ENCODE results near the gene LAPTM5. TPM values are rescaled to one million over a fixed set of nuclear protein-coding genes. Genes with fewer than 3 reads are reported as not detected.

LAPTM5 gene
- total and polyA plus RNA-seq, 7 donors: 3.0 to 14.5 (median 13.1) TPM

- intact Hi-C loops (cut with DNase I): no loop called here
- Histone ChIP-seq H3K36me3 (ENCODE audit: insufficient read depth in 1 of 2, low read depth in 1 of 2) (no peaks in the 10 kb centered on the region), H3K4me3 (no peak overlapping the region), H3K27me3 (ENCODE audit: insufficient read depth in 3 of 3, low read length in 2 of 3) (no peaks in the 10 kb centered on the region), H3K9me3 (no peaks in the 10 kb centered on the region), H3K4me1 (no peaks in the 10 kb centered on the region), H3K27ac (no peak overlapping the region)
- ATAC-seq (no peak), DNase-seq (no peak)
- WGBS, 3 donors: 83 to 85% (median 85%) methylated on average over 13 to 15 of the region's 15 CpGs
- TF ChIP-seq CTCF (IDR thresholded peaks at IDR 0.05): no peak
Measured at GRCh38 chr1:30740251-30741238, 17.0 kb downstream of the LAPTM5 start.

GRCh38 chr1:30739601-30740000, 18.0 kb downstream of the LAPTM5 start:
- no peak for TF ChIP-seq CTCF (IDR thresholded peaks at IDR 0.05)
- WGBS, 3 donors: 92 to 94% (median 92%) methylated on average over 8 of the region's 8 CpGs
- Histone ChIP-seq H3K27ac (no peak overlapping the region), H3K4me1 (no peaks in the 10 kb centered on the region), H3K4me3 (no peak overlapping the region), H3K27me3 (ENCODE audit: insufficient read depth in 3 of 3, low read length in 2 of 3) (no peaks in the 10 kb centered on the region), H3K36me3 (ENCODE audit: insufficient read depth in 1 of 2, low read depth in 1 of 2) (no peaks in the 10 kb centered on the region), H3K9me3 (no peaks in the 10 kb centered on the region)
- DNase-seq (no peak), ATAC-seq (no peak)
- intact Hi-C loops (cut with DNase I): no loop called here

GRCh38 chr1:30738715-30739559, 18.6 kb downstream of the LAPTM5 start:
- Histone ChIP-seq H3K36me3 (ENCODE audit: insufficient read depth in 1 of 2, low read depth in 1 of 2) (no peaks in the 10 kb centered on the region), H3K4me1 (no peaks in the 10 kb centered on the region), H3K27ac (no peak overlapping the region), H3K4me3 (no peak overlapping the region), H3K27me3 (ENCODE audit: insufficient read depth in 3 of 3, low read length in 2 of 3) (no peaks in the 10 kb centered on the region), H3K9me3 (no peaks in the 10 kb centered on the region)
- intact Hi-C loops (cut with DNase I): no loop called here
- no peak for TF ChIP-seq CTCF (IDR thresholded peaks at IDR 0.05)
- 92 to 95% (median 94%) methylated on average over 10 of the region's 10 CpGs for WGBS, 3 donors
- DNase-seq: no peak
- no peak for ATAC-seq

- Histone ChIP-seq H3K4me3 (no peak overlapping the region), H3K4me1 (no peaks in the 10 kb centered on the region), H3K36me3 (ENCODE audit: insufficient read depth in 1 of 2, low read depth in 1 of 2) (no peaks in the 10 kb centered on the region), H3K27ac (no peak overlapping the region), H3K27me3 (ENCODE audit: insufficient read depth in 3 of 3, low read length in 2 of 3) (no peaks in the 10 kb centered on the region), H3K9me3 (no peaks in the 10 kb centered on the region)
- TF ChIP-seq CTCF (IDR thresholded peaks at IDR 0.05): no peak
- ATAC-seq (no peak), DNase-seq (no peak)
- 94 to 95% (median 94%) methylated on average over 5 of the region's 5 CpGs for WGBS, 3 donors
- intact Hi-C loops (cut with DNase I): no loop called here
Measured at GRCh38 chr1:30738040-30738714, 19.4 kb downstream of the LAPTM5 start.

All from psoas muscle (tissue), 8 donors.